AG04450 (cell line): ENCODE results near the gene FADS2. TPM values are rescaled to one million over a fixed set of nuclear protein-coding genes. Genes with fewer than 3 reads are reported as not detected.

Experiments used
- CTCF ChIA-PET: fragments of 300-600, 350-600 bp; formaldehyde crosslinking; extraction: SDS; loops from one replicate; lab custom pipeline; 2022; ENCODE audit warnings: antibody characterized with exemption, inconsistent platforms; lab: Charles Lee
- POLR2A ChIA-PET: fragments of 350-600 bp; formaldehyde crosslinking; extraction: SDS; loops from one replicate; lab custom pipeline; 2021; ENCODE audit warnings: antibody characterized with exemption, inconsistent platforms; lab: Yijun Ruan, JAX
- DNase-seq: peaks from one replicate; pipeline ENCODE4 v3.0.0-alpha.2; 2011; ENCODE audit warnings: low read depth, low spot score
- H3K27ac ChIP-seq: one replicate; pipeline ENCODE4 v1.5.1; 2012; ENCODE audit warnings: low read depth, low read length, control low read depth
- H3K27me3 ChIP-seq: one replicate; pipeline ENCODE4 v1.6.0; 2012; ENCODE audit warnings: low read length; ENCODE audit not compliant: control insufficient read depth, insufficient read depth
- H3K4me3 ChIP-seq: 2 replicates; pipeline ENCODE4 v1.5.1; 2011; ENCODE audit warnings: mild to moderate bottlenecking, low read depth, low read length, control low read depth
- H3K9me3 ChIP-seq: 2 replicates; pipeline ENCODE4 v1.5.1; 2012; ENCODE audit warnings: low read length; ENCODE audit not compliant: control insufficient read depth, insufficient read depth
- CTCF ChIP-seq: IDR thresholded peaks from 2 replicates; pipeline ENCODE4 v1.5.1; 2011; ENCODE audit warnings: low read depth, low read length, control low read depth, inconsistent platforms
- polyA plus RNA-seq: library from polyadenylated mRNA; depleted of rRNA; stranded (reverse); fragments of >200 nt; gene quantifications from 2 replicates; pipeline ENCODE4 v1.2.3, GENCODE V29; 2011

FADS2 gene
- polyA plus RNA-seq, 1 experiment = 183 TPM

GRCh38 chr11:61837411-61838005, 9.4 kb downstream of the FADS2 start:
- CTCF ChIA-PET = no interaction called here
- Histone ChIP-seq H3K4me3 (no peak overlapping the region), H3K27ac (no peak overlapping the region), H3K27me3 (no peaks in the 10 kb centered on the region), H3K9me3 (no peaks in the 10 kb centered on the region; the same call in 1 of the 2 replicates)
- POLR2A ChIA-PET = no interaction called here
- no peak for TF ChIP-seq CTCF
- DNase-seq = no peak

GRCh38 chr11:61838501-61838900, 10.4 kb downstream of the FADS2 start:
- POLR2A ChIA-PET = no interaction called here
- Histone ChIP-seq H3K27ac (no peak overlapping the region), H3K9me3 (no peaks in the 10 kb centered on the region; the same call in 1 of the 2 replicates), H3K27me3 (no peaks in the 10 kb centered on the region), H3K4me3 (no peak overlapping the region)
- DNase-seq = no peak
- TF ChIP-seq CTCF = no peak
- CTCF ChIA-PET = interaction anchor here (2.3 kb wide), 1 partner anchor 41 kb away, joined by 9 read pairs; no protein-coding TSS in a partner anchor

GRCh38 chr11:61838921-61839320, 10.8 kb downstream of the FADS2 start:
- no peaks in the 10 kb centered on the region for H3K27me3 ChIP-seq
- no peaks in the 10 kb centered on the region; the same call in 1 of the 2 replicates for H3K9me3 ChIP-seq
- CTCF ChIA-PET = interaction anchor here (2.3 kb wide), 1 partner anchor 41 kb away, joined by 9 read pairs; no protein-coding TSS in a partner anchor
- POLR2A ChIA-PET = no interaction called here
- no peak overlapping the region for H3K27ac ChIP-seq
- DNase-seq = no peak
- no peak for TF ChIP-seq CTCF
- H3K4me3 ChIP-seq = no peak overlapping the region

GRCh38 chr11:61839742-61840141, 11.6 kb downstream of the FADS2 start:
- POLR2A ChIA-PET = no interaction called here
- no peak for TF ChIP-seq CTCF

GRCh38 chr11:61840371-61840770, 12.3 kb downstream of the FADS2 start:
- TF ChIP-seq CTCF = no peak
- POLR2A ChIA-PET = interaction anchor here (0.7 kb wide), 1 partner anchor 9 kb away, joined by 4 read pairs; no protein-coding TSS in a partner anchor
- Histone ChIP-seq H3K9me3 (no peaks in the 10 kb centered on the region; the same call in 1 of the 2 replicates), H3K27me3 (no peaks in the 10 kb centered on the region), H3K27ac (no peak overlapping the region), H3K4me3 (no peak overlapping the region)
- DNase-seq = no peak
- CTCF ChIA-PET = interaction anchor here (2.3 kb wide), 1 partner anchor 43 kb away, joined by 9 read pairs; no protein-coding TSS in a partner anchor

More at GRCh38 chr11:61839742-61840141, 11.6 kb downstream of the FADS2 start:
- H3K27me3 ChIP-seq = no peaks in the 10 kb centered on the region
- no peak overlapping the region for H3K4me3 ChIP-seq
- H3K27ac ChIP-seq = no peak overlapping the region
- no peaks in the 10 kb centered on the region; the same call in 1 of the 2 replicates for H3K9me3 ChIP-seq
- no peak for DNase-seq
- CTCF ChIA-PET = interaction anchor here (2.3 kb wide), 1 partner anchor 42 kb away, joined by 9 read pairs; no protein-coding TSS in a partner anchor
